HTR-8/SVneo (cell line): Measurements from ENCODE around the gene PTPA.
"Not testable (repeated sequence)": the region's sequence is repeated elsewhere in the genome, so short reads cannot be mapped to it uniquely, and the experiment has no call there.

ENCODE experiments used
- DNase-seq: peaks from one replicate; pipeline ENCODE4 v3.0.0; 2011; ENCODE audit warnings: low spot score, mixed read lengths; ENCODE audit not compliant: insufficient read length
- FAIRE-seq: peaks from 2 replicates; lab custom pipeline; 2011; peaks lifted over from hg19 to GRCh38; lab: Jason Lieb, UNC

Gene PTPA

DNA sequence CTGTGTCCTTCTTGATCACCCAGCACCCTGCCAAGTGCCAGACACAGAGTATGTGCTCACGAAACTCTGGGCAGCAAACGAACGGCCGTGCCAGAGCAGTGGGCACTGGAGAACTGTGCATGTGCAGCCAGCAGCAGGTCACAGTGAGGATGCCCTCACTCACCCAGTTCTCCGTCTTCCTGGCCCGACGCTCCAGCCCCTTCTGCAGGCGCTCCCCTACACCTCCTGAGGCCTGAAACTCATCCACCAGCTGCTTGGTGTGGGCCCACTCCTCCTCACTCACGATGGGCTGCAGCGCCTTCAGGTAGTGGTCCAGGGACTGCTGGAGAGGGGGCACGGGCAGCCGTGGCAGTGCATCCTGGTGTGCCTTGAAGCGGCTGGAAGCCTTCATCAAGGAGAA lies 3.6 kb upstream of the PTPA start:
- DNase-seq, result no peak
- FAIRE-seq, result no peak

- FAIRE-seq (no peak), DNase-seq (no peak)
Observed at GRCh38 chr9:129108083-129108804, 3.0 kb upstream of the PTPA start.

GRCh38 chr9:129108805-129109536 lies 2.2 kb upstream of the PTPA start:
- DNase-seq (no peak), FAIRE-seq (no peak)

- no peak for FAIRE-seq
- DNase-seq, result no peak
Observed at GRCh38 chr9:129109537-129109903, 1.7 kb upstream of the PTPA start.

- DNase-seq (peak; percentile 17), FAIRE-seq (no peak)
Observed at GRCh38 chr9:129109952-129110739, 1.1 kb upstream of the PTPA start.

DNA sequence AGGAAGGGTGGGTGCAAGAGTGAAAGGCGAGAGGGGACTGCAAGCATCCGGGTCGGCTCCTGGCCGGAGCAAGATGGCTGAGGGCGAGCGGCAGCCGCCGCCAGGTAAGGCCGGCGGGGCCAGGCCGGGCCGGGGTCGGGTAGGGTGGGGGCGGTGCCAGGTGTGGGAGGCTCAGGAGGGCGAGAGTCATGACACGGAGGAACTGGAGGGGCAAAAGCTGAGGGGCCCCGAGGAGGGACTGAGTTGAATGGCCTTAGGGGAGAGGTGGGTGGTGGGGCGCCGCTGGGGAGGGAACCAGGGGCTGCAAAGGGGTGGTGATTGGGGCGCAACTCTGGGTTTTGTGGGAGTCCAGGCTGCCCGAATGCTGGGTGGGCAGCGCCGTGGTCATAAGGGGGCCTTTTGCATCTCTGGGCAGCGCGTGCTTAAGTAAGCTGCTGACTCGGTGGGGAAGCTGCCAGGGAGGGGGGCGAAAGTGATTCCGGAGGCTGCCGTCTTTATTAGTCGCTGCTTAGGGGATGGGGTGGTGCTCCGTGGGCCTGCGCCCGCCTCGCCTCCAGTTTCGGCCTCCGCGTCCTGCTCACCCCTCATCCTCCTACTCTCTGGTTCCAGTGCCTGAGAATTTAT lies 425 bp downstream of the PTPA start:
- DNase-seq (peak; percentile 36), FAIRE-seq (no peak)

- not testable (repeated sequence) for FAIRE-seq
Observed at GRCh38 chr9:129112526-129112925, 1.3 kb downstream of the PTPA start.

GRCh38 chr9:129113645-129114304 lies 2.6 kb downstream of the PTPA start:
- FAIRE-seq (no peak), DNase-seq (no peak)

More at GRCh38 chr9:129112526-129112925, 1.3 kb downstream of the PTPA start:
- DNase-seq, result not testable (repeated sequence)

GRCh38 chr9:129118799-129119198 lies 7.6 kb downstream of the PTPA start:
- FAIRE-seq (no peak), DNase-seq (no peak)

DNA sequence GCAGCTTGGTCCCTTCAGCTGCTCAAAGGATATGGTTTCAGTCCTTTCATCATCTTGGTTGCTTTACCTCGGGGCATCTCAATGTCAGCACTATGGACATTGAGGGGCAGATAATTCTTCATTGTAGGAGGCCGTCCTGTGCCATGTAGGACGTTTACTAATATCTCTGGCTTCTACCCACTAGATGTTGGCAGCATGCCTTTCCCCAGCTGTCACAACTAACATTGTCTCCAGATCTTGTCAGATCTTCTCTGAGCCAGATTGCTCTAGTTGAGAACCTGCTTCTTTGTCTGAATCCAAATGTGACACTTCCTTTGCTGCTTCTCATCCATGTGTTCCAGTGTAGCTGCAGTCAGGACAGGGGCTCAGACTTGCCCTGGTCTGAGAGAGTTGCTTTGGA lies 10.3 kb downstream of the PTPA start:
- FAIRE-seq, result no peak

GRCh38 chr9:129122133-129122532 lies 10.9 kb downstream of the PTPA start:
- no peak for FAIRE-seq
- DNase-seq, result no peak

More for the DNA sequence above, 10.3 kb downstream of the PTPA start:
- DNase-seq, result no peak

- DNase-seq, FAIRE-seq: not testable (repeated sequence)
Observed at GRCh38 chr9:129122976-129123375, 11.8 kb downstream of the PTPA start.

DNA sequence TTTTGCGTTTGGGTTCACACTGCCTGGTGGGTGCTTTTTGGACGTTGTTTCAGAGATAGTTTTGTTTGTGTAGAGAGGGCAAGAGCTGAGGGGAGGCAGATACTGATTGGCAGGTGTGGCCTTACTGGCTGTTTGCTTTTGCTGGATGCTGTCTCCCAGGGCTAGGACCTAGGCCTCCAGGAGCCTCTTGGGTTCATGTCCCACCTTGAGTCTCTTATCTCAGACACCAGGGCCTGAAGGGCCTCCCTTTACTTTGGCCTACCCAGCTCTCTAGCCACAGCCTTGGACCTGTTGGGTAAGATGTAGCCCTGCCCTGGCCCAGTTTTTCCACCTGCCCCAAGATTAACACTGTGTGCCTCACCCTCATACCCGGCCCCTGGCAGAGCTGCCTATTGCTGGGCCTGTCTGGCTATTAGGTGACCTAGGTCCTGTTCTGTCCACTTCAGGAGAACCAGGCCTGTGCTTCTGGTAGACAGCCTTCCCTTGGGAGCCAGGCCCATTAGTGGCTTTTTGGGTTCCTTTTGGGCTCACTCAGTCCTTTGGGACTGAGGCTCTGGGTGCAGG lies 13.4 kb downstream of the PTPA start:
- FAIRE-seq (no peak), DNase-seq (no peak)

DNA sequence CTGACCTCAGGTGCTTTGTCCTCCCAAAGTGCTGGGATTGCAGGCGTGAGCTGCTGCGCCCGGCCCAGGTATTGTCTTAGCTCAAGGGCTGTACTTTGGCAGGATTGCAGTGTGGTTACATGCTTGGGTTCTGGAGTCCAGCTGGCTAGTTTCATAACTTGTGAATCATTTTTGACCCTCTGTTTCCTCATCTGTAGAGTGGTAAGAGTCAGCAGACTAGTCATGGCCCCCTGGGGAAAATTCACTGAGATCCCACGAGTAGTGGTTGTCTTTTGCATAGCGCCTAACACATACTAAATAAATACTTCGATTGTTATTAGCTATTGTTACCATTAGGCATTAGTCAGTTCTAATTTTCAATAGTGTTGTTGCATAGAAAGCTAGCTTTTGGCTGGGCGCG lies 14.3 kb downstream of the PTPA start:
- FAIRE-seq (no peak), DNase-seq (no peak)

DNA sequence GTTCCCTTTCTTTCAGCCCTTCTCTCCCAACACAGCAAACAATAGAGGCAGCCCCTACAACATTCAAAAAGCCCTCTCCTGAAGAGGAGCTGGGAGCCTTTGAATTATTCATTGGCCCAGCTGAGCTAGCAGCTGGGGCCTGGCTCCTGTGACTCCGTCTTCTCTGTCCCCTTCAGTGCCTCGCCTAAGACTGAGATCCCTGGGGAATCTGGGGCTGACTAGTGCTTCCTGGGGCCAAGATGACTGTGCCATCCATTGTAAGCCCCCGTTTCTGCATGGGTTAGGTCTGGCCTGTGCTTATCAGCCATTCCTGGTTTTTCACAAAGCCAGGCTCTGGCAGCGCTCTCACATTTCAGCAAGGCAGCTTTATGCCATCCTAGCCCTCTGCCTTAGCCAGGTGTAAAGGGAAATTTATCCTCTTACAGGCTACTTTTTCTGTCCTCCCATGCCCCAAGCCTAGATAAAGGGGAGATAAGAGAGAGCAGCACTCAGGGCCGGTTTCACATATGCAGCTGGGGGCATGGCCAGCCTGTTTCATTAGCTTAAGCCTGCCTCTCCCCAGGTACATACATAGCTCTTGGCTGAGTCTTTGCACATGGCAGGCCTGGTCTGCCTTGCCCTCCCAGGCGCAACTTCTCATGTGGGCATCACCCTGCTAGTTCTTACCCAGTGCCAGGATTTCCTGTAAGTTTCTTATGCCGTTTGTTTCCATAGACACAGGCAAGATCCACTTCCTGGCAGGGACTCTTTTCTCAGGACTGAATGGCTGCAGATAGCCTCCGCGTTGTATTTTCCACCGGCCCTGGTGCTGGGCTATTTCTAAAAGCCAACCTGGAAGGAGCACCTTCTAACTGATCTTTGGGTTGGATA lies 15.8 kb downstream of the PTPA start:
- FAIRE-seq, result no peak
- DNase-seq, result no peak

DNA sequence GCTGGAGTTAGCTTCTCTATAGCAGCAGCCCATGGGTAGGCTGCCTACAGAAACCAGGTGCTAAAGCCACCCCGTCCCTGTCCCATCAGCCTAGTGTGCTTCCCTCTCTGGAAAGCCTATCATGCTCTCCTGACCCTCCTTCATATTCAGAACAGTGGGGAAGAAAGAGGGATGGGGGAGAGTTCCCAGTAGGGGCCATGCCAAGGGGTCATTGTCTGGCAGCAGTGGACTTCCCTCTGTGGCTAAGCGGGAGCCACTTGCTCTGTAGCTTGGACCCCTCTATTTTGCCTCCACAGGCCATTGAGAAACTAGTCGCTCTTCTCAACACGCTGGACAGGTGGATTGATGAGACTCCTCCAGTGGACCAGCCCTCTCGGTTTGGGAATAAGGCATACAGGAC lies 17.5 kb downstream of the PTPA start:
- no peak for DNase-seq
- FAIRE-seq, result no peak

GRCh38 chr9:129130271-129130670 lies 19.1 kb downstream of the PTPA start:
- FAIRE-seq, DNase-seq: not testable (repeated sequence)

- DNase-seq (no peak), FAIRE-seq (no peak)
Observed at GRCh38 chr9:129130791-129131190, 19.6 kb downstream of the PTPA start.
